Vagina (tissue), 2 donors: ENCODE measurements around the gene IFNAR2. TPM values are rescaled to one million over a fixed set of nuclear protein-coding genes. Genes with fewer than 3 reads are reported as not detected.
"Not testable (repeated sequence)": the region's sequence is repeated elsewhere in the genome, so short reads cannot be mapped to it uniquely, and the experiment has no call there.

Experiments used
- DNase-seq, 2 donors: peaks; one replicate each; pipeline ENCODE4 v3.0.0-alpha.2; 2017; ENCODE audit errors: extremely low spot score in 2 of 2
- H3K27ac ChIP-seq: fragments of 200-600 bp; sonication (generic); one replicate; pipeline ENCODE4 v1.5.1; 2019
- H3K27me3 ChIP-seq: fragments of 200-600 bp; sonication (generic); one replicate; pipeline ENCODE4 v1.5.1; 2019
- H3K36me3 ChIP-seq, 2 donors: fragments of 200-600 bp; sonication (generic); one replicate each; pipeline ENCODE4 v1.5.1; 2017 to 2019
- H3K4me1 ChIP-seq: fragments of 200-600 bp; sonication (generic); one replicate; pipeline ENCODE4 v1.5.1; 2019
- H3K4me3 ChIP-seq, 2 donors: fragments of 200-600 bp; sonication (generic); 1 replicate in 1 of 2; 2 replicates in 1 of 2; pipeline ENCODE4 v1.5.1; 2016 to 2019
- H3K9me3 ChIP-seq: fragments of 200-600 bp; sonication (generic); one replicate; pipeline ENCODE4 v1.5.1; 2019
- POLR2A ChIP-seq, 2 donors: fragments of 450-650 bp; IDR thresholded peaks; one replicate each; pipeline ENCODE4 v1.6.1; 2017; ENCODE audit warnings: antibody characterized with exemption in 2 of 2, mild to moderate bottlenecking in 2 of 2, moderate library complexity in 2 of 2
- POLR2AphosphoS5 ChIP-seq, 2 donors: sonication (generic); formaldehyde crosslinking; IDR thresholded peaks; one replicate each; pipeline ENCODE4 v1.9.0; 2017; ENCODE audit warnings: antibody characterized with exemption in 2 of 2, mild to moderate bottlenecking in 2 of 2, low read depth in 1 of 2; ENCODE audit not compliant: insufficient read depth in 1 of 2
- intact Hi-C: fragments of 100-400 bp; cut with DNase I; formaldehyde crosslinking; loops from one replicate; pipeline ENCODE4 v1.15.1; 2023
- total RNA-seq: library from RNA; depleted of rRNA; stranded (reverse); fragments of >200 nt; gene quantifications from one replicate; pipeline ENCODE4 v1.2.3, GENCODE V29; 2016
- TF ChIP-seq, protein P1 (sequence below), 3 experiments: fragments of 450-650 bp in 2 of 3; fragments of 200-600 bp in 1 of 3; sonication (generic) in 1 of 3; IDR thresholded peaks; one replicate each; pipeline ENCODE4 v1.5.1; 2017 to 2019; ENCODE audit warnings: antibody characterized with exemption in 3 of 3, mild to moderate bottlenecking in 2 of 3, moderate library complexity in 2 of 3

The IFNAR2 gene
- total RNA-seq, 1 donor from 2014 or later, result 9.3 TPM

DNA sequence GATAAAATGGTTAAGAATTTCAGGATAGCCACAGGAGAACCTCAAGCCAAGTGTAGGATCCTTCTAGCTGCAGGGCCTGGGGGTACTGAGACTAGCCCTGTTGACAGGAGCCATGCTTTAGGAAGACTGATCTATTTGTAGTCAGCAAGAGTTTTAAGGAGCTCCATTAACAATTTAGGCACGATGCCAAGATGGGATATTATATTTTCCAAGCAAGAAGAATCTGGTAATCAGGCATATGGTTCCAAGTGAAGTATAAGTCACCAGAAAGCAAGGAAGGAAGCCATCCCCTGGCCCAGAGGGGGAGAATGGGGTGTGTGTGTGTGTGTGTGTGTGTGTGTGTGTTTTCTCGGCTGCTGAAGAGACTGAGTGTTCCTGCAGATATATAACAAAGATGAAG lies 7.0 kb downstream of the IFNAR2 start:
- Histone ChIP-seq H3K4me3 (no peak overlapping the region), H3K9me3 (no peaks in the 10 kb centered on the region), H3K27ac (no peak overlapping the region), H3K36me3 (no peaks in the 10 kb centered on the region), H3K4me1 (peaks cover 13% of the 10 kb centered on the region), H3K27me3 (no peaks in the 10 kb centered on the region)
- DNase-seq, result no peak
- intact Hi-C loops, result no loop called here
- TF ChIP-seq, protein P1, sequence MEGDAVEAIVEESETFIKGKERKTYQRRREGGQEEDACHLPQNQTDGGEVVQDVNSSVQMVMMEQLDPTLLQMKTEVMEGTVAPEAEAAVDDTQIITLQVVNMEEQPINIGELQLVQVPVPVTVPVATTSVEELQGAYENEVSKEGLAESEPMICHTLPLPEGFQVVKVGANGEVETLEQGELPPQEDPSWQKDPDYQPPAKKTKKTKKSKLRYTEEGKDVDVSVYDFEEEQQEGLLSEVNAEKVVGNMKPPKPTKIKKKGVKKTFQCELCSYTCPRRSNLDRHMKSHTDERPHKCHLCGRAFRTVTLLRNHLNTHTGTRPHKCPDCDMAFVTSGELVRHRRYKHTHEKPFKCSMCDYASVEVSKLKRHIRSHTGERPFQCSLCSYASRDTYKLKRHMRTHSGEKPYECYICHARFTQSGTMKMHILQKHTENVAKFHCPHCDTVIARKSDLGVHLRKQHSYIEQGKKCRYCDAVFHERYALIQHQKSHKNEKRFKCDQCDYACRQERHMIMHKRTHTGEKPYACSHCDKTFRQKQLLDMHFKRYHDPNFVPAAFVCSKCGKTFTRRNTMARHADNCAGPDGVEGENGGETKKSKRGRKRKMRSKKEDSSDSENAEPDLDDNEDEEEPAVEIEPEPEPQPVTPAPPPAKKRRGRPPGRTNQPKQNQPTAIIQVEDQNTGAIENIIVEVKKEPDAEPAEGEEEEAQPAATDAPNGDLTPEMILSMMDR (IDR thresholded peaks at IDR 0.05), result no peak
- no peak for TF ChIP-seq POLR2AphosphoS5 (IDR thresholded peaks at IDR 0.05; ENCODE audit: insufficient read depth in 1 of 2, low read depth in 1 of 2)
- no peak for TF ChIP-seq POLR2A (IDR thresholded peaks at IDR 0.05)

DNA sequence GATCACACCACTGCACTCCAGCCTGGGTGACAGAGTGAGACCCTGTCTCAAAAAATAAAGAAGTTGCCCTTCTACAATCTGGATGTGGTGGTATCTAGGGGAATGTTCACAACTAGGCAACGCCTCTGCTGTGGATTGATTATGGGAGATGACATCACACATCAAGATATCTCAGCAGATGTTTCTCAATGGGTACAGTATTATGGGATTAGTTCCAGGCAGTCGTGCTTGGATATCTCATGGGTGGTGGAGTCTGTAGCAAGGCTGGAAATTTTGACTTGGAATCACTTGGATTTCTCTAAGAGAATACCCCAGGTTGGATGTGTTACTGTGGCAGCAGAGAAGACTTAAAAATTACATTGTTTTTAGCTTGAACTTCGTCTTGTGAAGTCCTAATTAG lies 7.7 kb downstream of the IFNAR2 start:
- Histone ChIP-seq H3K4me1 (peaks cover 8% of the 10 kb centered on the region), H3K27ac (no peak overlapping the region), H3K27me3 (no peaks in the 10 kb centered on the region), H3K36me3 (no peaks in the 10 kb centered on the region), H3K4me3 (no peak overlapping the region), H3K9me3 (no peaks in the 10 kb centered on the region)
- intact Hi-C loops, result no loop called here
- DNase-seq, result no peak
- TF ChIP-seq POLR2AphosphoS5 (IDR thresholded peaks at IDR 0.05; ENCODE audit: insufficient read depth in 1 of 2, low read depth in 1 of 2) (no peak), POLR2A (IDR thresholded peaks at IDR 0.05) (no peak)
- TF ChIP-seq, protein P1 (IDR thresholded peaks at IDR 0.05), result no peak

DNA sequence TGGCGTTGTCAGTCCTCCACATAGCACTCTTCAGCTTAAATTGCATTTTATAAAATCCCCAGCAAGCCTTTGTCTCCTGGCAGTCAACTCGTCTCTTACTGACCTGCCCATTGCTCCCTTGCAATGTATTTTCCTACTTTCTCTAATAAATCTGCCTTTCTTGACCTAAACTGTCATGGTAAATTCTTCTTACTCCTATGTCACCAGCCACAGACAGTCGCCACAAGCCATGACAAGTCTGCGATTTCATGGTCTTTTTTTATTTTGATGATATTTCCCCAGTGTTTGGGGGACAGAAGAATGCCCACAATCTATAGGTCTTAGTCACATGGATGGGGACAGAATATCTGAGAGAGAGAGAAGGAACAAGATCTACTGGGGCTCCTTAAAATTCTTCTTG lies 8.4 kb downstream of the IFNAR2 start:
- TF ChIP-seq POLR2A (IDR thresholded peaks at IDR 0.05), result no peak
- TF ChIP-seq POLR2AphosphoS5 (IDR thresholded peaks at IDR 0.05; ENCODE audit: insufficient read depth in 1 of 2, low read depth in 1 of 2), result no peak
- TF ChIP-seq, protein P1 (IDR thresholded peaks at IDR 0.05), result no peak
- Histone ChIP-seq H3K27me3 (no peaks in the 10 kb centered on the region), H3K4me1 (peaks cover 8% of the 10 kb centered on the region), H3K27ac (no peak overlapping the region), H3K36me3 (peaks cover 0 to 2% of the 10 kb centered on the region in 2 donors), H3K4me3 (no peak overlapping the region), H3K9me3 (no peaks in the 10 kb centered on the region)
- no peak for DNase-seq
- intact Hi-C loops, result no loop called here

DNA sequence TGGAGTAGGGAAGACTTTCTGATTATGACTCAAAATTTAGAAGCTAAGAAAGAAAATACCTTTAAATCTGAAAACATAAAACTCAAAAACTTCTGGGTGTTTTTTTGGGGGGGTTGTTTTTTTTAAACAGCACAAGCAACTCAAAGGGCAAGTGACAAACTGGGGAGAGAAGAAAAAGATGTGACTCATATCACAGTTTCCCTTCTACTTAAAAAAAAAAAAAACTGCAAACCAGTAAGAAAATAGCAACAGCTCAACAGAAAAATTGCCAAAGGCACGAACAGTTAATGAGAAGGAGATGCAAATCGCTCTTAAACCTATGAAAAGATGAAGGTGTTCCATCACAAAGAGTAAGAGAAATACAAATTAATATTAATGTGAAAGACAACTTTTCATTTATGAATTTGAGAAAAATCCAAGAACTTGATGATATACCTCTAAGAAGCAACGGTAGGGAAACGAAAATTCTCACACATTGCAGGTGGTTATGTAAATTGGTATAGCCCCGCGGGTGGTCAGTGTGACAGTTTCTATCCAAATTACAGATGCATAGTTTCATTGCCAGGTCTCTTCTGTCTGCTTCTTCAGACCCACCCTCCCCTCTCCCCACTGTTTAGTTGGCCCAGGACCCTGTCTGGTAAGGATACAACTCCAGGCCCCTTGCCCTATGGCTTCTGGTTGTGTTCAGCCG lies 9.0 kb downstream of the IFNAR2 start:
- no peaks in the 10 kb centered on the region for H3K27me3 ChIP-seq
- H3K9me3 ChIP-seq, result no peaks in the 10 kb centered on the region
- intact Hi-C loops, result no loop called here
- DNase-seq, result no peak
- peaks cover 8% of the 10 kb centered on the region for H3K4me1 ChIP-seq
- H3K4me3 ChIP-seq, result no peak overlapping the region
- H3K36me3 ChIP-seq, result peaks cover 0 to 7% of the 10 kb centered on the region in 2 donors
- no peak overlapping the region for H3K27ac ChIP-seq
- TF ChIP-seq, protein P1 (IDR thresholded peaks at IDR 0.05), result no peak
- TF ChIP-seq POLR2AphosphoS5 (IDR thresholded peaks at IDR 0.05; ENCODE audit: insufficient read depth in 1 of 2, low read depth in 1 of 2) (no peak), POLR2A (IDR thresholded peaks at IDR 0.05) (no peak)

DNA sequence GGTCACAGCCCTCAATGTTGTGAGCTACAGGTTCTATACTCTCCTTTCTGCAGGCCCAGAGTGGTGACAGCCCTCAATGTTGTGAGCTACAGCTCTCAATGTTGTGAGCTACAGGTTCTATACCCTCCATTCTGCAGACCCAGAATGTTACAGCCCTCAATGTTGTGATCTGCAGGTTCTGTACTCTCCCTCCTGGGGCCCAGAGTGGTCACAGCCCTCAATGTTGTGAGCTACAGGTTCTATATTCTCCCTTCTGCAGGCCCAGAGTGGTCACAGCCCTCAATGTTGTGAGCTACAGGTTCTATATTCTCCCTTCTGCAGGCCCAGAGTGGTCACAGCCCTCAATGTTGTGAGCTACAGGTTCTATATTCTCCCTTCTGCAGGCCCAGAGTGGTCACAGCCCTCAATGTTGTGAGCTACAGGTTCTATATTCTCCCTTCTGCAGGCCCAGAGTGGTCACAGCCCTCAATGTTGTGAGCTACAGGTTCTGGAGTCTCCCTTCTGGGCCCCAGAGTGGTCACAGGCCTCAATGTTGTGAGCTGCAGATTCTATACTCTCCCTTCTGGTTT lies 9.9 kb downstream of the IFNAR2 start:
- H3K4me3 ChIP-seq, H3K27ac ChIP-seq, H3K27me3 ChIP-seq, H3K36me3 ChIP-seq, H3K9me3 ChIP-seq, DNase-seq, intact Hi-C loops, H3K4me1 ChIP-seq: not testable (repeated sequence)
